GM19099 (cell line): ENCODE results near the gene CFAP161.

Experiments
- POLR2A ChIP-seq: IDR thresholded peaks from 3 replicates; pipeline ENCODE4 v1.6.1; 2011; ENCODE audit warnings: low read depth; ENCODE audit not compliant: insufficient read length; ENCODE audit errors: extremely low read depth

Gene CFAP161

GRCh38 chr15:81133782-81134461 is at the start of gene CFAP161:
Gene CFAP161, plus strand, starts transcription at chr15:81134270. Its CDS starts 60 bp downstream, at chr15:81134330.
- TF ChIP-seq POLR2A = no peak

- TF ChIP-seq POLR2A = no peak
Observed at GRCh38 chr15:81084716-81085115, 49.4 kb upstream of the CFAP161 start.

- no peak for TF ChIP-seq POLR2A
Observed at GRCh38 chr15:81085213-81085612, 48.9 kb upstream of the CFAP161 start.

GRCh38 chr15:81085898-81086297 is 48.2 kb upstream of the CFAP161 start:
- no peak for TF ChIP-seq POLR2A

- TF ChIP-seq POLR2A = no peak
Observed at GRCh38 chr15:81087066-81087465, 47.0 kb upstream of the CFAP161 start.

DNA sequence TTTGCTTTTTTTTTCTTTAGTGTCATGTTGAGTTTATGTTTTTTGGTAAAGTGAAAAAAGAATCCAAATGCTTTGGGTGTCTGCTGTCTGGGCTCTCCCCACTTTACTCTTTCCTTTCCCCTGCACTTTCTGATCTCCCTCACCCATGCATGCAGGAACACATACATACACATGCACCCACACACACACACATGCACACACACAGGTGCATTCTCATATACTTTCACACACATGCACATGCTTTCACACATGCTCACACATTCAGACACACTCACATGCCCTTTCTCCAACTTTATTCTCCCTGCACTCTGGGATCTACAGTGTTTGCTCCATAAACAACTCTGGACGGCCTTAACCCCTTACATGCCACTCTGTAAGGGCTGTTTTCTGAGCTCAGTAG is 46.4 kb upstream of the CFAP161 start:
- TF ChIP-seq POLR2A = no peak

GRCh38 chr15:81088470-81089013 is 45.5 kb upstream of the CFAP161 start:
- no peak for TF ChIP-seq POLR2A

DNA sequence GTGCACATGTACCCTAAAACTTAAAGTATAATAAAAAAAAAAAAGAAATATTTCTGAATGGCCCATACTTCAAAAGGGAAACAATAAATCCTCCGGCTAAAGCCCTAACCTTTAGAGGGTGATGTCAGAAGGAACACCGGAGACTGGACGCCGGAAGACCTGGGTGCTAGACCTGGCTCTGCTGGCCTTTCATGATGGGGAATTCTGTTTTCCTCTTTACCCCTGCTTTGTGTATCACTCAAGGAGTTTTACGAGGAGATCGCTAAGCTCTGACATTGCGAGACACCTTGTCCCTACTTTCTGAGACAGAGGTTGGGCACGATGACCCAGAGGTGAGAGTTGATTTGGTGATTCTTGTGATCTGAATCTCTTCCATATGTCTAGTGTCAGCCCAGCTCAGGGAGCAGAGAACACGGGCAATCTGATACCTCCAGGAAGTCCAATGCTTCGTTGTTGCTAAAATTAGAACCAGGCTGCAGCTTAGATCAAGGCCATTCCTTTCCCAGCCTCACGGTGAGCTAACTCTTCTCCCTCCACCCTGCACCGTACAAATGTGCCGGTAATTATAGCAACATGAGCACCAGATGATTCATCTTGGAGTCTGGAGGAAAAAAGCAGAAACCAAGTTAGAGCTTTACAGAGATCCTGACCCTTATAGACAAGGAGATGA is 42.0 kb upstream of the CFAP161 start:
- no peak for TF ChIP-seq POLR2A

- TF ChIP-seq POLR2A = no peak
Observed at GRCh38 chr15:81092559-81092902, 41.5 kb upstream of the CFAP161 start.

GRCh38 chr15:81093961-81094360 is 40.1 kb upstream of the CFAP161 start:
- no peak for TF ChIP-seq POLR2A

DNA sequence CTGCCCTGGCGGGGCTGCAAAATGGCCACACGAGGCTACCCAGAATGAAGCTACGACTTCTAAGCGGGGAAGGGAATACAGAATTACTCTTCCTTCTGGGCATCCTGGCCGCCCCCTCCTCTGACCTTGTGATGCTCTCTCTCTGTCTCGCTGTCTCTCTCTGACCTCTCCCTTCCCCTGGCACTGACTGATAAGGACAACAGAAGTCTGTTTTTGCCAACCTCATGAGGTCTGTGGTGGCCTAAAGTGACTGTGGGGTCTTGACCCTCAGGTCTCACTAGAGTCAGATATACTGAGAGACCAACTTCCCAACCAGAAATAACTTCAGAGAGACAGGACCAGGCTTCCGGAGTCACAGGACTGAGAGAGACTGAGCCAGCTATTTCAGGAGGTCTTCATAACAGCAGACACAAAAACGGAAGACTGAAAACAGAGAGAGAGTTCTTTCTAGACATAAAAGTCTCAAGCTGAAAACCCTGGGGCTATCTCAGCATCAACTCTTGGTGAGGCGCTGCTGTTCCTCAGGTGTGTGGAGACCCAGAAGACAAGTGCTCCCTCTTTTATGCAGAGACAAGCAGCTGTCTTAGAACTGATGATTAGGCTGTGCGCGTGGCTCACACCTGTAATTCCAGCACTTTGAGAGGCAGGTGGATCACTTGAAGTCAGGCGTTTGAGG is 38.2 kb upstream of the CFAP161 start:
- no peak for TF ChIP-seq POLR2A

- no peak for TF ChIP-seq POLR2A
Observed at GRCh38 chr15:81096398-81096797, 37.7 kb upstream of the CFAP161 start.

DNA sequence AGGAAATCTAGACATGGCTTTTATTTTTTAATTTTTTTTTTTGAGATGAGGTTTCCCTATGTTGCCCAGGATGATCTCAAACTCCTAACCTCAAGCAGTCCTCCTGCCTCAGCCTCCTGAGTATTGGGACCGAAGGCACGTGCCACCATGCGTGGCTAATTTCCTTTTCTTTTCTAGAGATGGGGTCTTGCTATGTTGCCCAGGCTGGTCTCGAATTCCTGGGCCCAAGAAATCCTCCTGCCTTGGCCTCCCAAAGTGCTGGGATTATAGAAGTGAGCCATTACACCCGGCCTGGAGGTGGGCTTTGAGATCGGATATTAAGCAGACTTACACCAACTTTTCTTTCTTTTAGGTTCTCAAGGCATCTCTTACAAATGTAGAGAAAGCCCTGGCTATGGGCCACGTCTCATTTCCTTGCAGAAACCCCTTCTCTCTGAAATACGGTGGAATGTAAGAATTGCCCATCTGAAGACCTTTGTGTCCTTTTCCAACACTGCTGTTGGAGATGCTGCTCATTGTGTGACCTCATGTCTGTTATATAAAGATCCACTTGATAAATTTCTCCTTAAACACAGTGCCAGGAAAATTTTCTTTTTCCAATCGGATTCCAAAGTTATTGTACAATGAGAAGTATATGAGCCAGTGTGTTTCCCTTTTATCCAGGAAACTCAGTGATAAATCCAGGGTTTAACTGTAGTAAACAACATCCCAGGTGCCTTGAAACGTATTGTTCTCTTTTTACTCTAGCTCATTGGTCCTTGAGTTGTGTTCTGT is 36.8 kb upstream of the CFAP161 start:
- TF ChIP-seq POLR2A = no peak

- no peak for TF ChIP-seq POLR2A
Observed at GRCh38 chr15:81097890-81098280, 36.2 kb upstream of the CFAP161 start.

DNA sequence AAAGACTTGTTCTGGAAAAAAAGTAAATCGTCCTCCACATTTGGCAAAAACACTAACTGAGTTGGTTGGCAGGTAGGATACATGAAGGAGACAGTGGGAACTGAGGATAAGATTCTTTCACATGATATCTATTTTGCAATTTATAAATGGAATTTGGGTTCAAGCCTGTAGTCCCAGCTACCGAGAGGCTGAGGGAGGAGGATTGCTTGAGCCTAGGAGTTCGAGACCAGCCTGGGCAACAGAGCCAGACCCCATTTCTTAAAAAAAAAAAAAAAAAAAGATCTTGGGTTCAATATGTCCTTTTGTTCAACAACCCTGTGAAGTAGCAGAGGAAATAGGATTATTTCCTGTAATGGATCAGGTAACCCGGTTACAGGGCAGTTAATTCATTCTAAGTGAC is 35.7 kb upstream of the CFAP161 start:
- no peak for TF ChIP-seq POLR2A
